MM.1S (cell line): ENCODE results near the gene ANKRD10.

Experiments
- CTCF ChIP-seq: fragments of 300-600 bp; sonication (generic); IDR thresholded peaks from 2 replicates; pipeline ENCODE4 v1.5.1; 2016; ENCODE audit warnings: antibody characterized with exemption, low read length, mixed read lengths
- EZH2 ChIP-seq: fragments of 300-600 bp; sonication (generic); optimal IDR thresholded peaks from 2 replicates; pipeline ENCODE3; 2017; ENCODE audit warnings: low read depth, mild to moderate bottlenecking, antibody characterized with exemption, low read length, mixed read lengths
- EZH2phosphoT487 ChIP-seq: fragments of 300-600 bp; sonication (generic); IDR thresholded peaks from 2 replicates; pipeline ENCODE4 v1.6.1; 2018; ENCODE audit warnings: antibody characterized with exemption, low read length

DNA sequence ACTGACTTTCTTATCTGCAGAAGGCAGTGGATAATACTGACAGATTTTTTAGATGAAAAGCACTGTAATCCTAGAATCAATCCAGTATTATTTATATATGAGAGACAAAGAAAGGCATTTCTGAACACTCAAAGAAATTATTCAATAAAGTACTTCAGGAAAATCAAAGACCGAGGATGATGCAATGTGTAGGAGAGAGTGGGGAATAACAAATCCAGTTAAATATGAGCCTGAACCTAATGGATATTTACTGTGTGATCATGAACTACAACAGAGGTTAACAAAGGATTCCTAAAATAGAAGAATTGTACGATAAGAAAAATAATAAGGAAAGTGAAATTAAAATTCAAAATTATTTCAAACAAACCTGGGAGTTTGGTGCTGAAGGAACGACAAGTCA lies 69.3 kb downstream of the ANKRD10 start:
- TF ChIP-seq CTCF, result no peak
- TF ChIP-seq EZH2phosphoT487, result no peak
- TF ChIP-seq EZH2, result no peak
